H1 (cell line): ENCODE results near the gene TOM1L2. TPM values are rescaled to one million over a fixed set of nuclear protein-coding genes. Genes with fewer than 3 reads are reported as not detected.

Source experiments
- CTCF ChIA-PET: fragments of 300-600 bp; sonication (Branson Sonifier 250); formaldehyde crosslinking; loops from one replicate; lab custom pipeline; 2021; ENCODE audit not compliant: partially characterized antibody; lab: Charles Lee
- POLR2A ChIA-PET: fragments of 300-600 bp; sonication (Branson Sonifier 250); formaldehyde crosslinking; loops from one replicate; lab custom pipeline; 2021; ENCODE audit warnings: inconsistent platforms; ENCODE audit not compliant: partially characterized antibody; lab: Charles Lee
- DNase-seq, 2 experiments: peaks; one replicate each; pipeline versions ENCODE4 v3.0.0 to v3.0.0-alpha.2; 2010 to 2022; ENCODE audit warnings: low spot score in 2 of 2, low read depth in 1 of 2, mixed read lengths in 1 of 2
- FAIRE-seq: peaks from 2 replicates; lab custom pipeline; 2011; peaks lifted over from hg19 to GRCh38; lab: Jason Lieb, UNC
- H2AFZ ChIP-seq: 2 replicates; pipeline ENCODE4 v1.8.1; 2012; ENCODE audit warnings: low read length, inconsistent platforms
- H2AK5ac ChIP-seq: 2 replicates; pipeline ENCODE4 v1.6.1; 2013; ENCODE audit warnings: low read depth, low read length
- H2BK120ac ChIP-seq: replicated peaks from 2 replicates; pipeline ENCODE3; 2013; ENCODE audit warnings: low read depth, low read length, inconsistent platforms
- H2BK12ac ChIP-seq: 2 replicates; pipeline ENCODE4 v1.6.1; 2013; ENCODE audit warnings: low read depth, low read length
- H2BK15ac ChIP-seq: 2 replicates; pipeline ENCODE4 v1.6.1; 2013; ENCODE audit warnings: low read length
- H2BK20ac ChIP-seq: 2 replicates; pipeline ENCODE4 v1.6.1; 2013; ENCODE audit warnings: low read length
- H2BK5ac ChIP-seq: 2 replicates; pipeline ENCODE4 v1.6.1; 2013; ENCODE audit warnings: low read depth, low read length
- H3K14ac ChIP-seq: 2 replicates; pipeline ENCODE4 v1.6.1; 2013; ENCODE audit warnings: inconsistent platforms; ENCODE audit not compliant: insufficient read length
- H3K18ac ChIP-seq: 2 replicates; pipeline ENCODE4 v1.6.1; 2013; ENCODE audit warnings: low read length; ENCODE audit errors: extremely low read depth
- H3K23ac ChIP-seq: 2 replicates; pipeline ENCODE4 v1.6.1; 2013; ENCODE audit warnings: inconsistent platforms; ENCODE audit not compliant: insufficient read length
- H3K23me2 ChIP-seq: 2 replicates; pipeline ENCODE4 v1.6.1; 2013; ENCODE audit warnings: low read depth, low read length
- H3K27ac ChIP-seq: 2 replicates; pipeline ENCODE4 v1.6.1; 2011; ENCODE audit warnings: low read depth, low read length, inconsistent platforms
- H3K27me3 ChIP-seq, 4 experiments: replicated peaks in 1 of 4; 1 replicate in 1 of 4; 2 replicates in 3 of 4; pipeline versions ENCODE4 v1.6.1 to v1.8.1; 2011 to 2013; ENCODE audit warnings: low read length in 3 of 4, mild to moderate bottlenecking in 3 of 4, inconsistent platforms in 2 of 4, mixed read lengths in 2 of 4, moderate library complexity in 1 of 4; ENCODE audit not compliant: control insufficient read depth in 3 of 4, insufficient read depth in 3 of 4; ENCODE audit errors: extremely low read depth in 1 of 4
- H3K36me3 ChIP-seq, 4 experiments: 2 replicates each; pipeline versions ENCODE4 v1.6.1 to v1.8.1; 2011 to 2013; ENCODE audit warnings: mild to moderate bottlenecking in 4 of 4, low read length in 3 of 4, moderate library complexity in 2 of 4, control low read depth in 1 of 4, inconsistent platforms in 1 of 4; ENCODE audit not compliant: insufficient read depth in 4 of 4, control insufficient read depth in 2 of 4
- H3K4ac ChIP-seq: replicated peaks from 2 replicates; pipeline ENCODE3; 2013; ENCODE audit warnings: low read length, low read depth, mixed read lengths, inconsistent platforms; ENCODE audit not compliant: insufficient read length
- H3K4me1 ChIP-seq, 4 experiments: replicated peaks in 1 of 4; 1 replicate in 1 of 4; 2 replicates in 3 of 4; pipeline versions ENCODE4 v1.6.1 to v1.8.1; 2011 to 2013; ENCODE audit warnings: low read length in 3 of 4, inconsistent platforms in 2 of 4, mixed read lengths in 1 of 4; ENCODE audit not compliant: insufficient read depth in 4 of 4, control insufficient read depth in 3 of 4
- H3K4me2 ChIP-seq, 2 experiments: 2 replicates each; pipeline versions ENCODE4 v1.6.1 to v1.8.1; 2011 to 2013; ENCODE audit warnings: low read depth in 2 of 2, low read length in 2 of 2, control low read depth in 1 of 2, inconsistent platforms in 1 of 2, mild to moderate bottlenecking in 1 of 2; ENCODE audit not compliant: insufficient read depth in 1 of 2
- H3K4me3 ChIP-seq, 4 experiments: fragments of 200-600, 300-600 bp in 1 of 4; sonication (generic), shearing (Covaris generic), sonication (Bioruptor Twin) in 1 of 4; 2 replicates each; pipeline versions ENCODE4 v1.5.1 to v1.8.1; 2011 to 2016; ENCODE audit warnings: low read length in 4 of 4, low read depth in 3 of 4, control low read depth in 2 of 4, inconsistent platforms in 2 of 4, mild to moderate bottlenecking in 2 of 4, mixed read lengths in 1 of 4, moderate library complexity in 1 of 4; ENCODE audit not compliant: insufficient read depth in 2 of 4; ENCODE audit errors: extremely low read depth in 1 of 4
- H3K56ac ChIP-seq: replicated peaks from 2 replicates; pipeline ENCODE3; 2013; ENCODE audit warnings: low read depth, mild to moderate bottlenecking, mixed read lengths, low read length, inconsistent platforms; ENCODE audit not compliant: insufficient read length
- H3K79me1 ChIP-seq: 2 replicates; pipeline ENCODE4 v1.6.1; 2013; ENCODE audit warnings: low read depth, low read length, control low read depth
- H3K79me2 ChIP-seq, 2 experiments: 2 replicates each; pipeline versions ENCODE4 v1.6.1 to v1.8.1; 2012 to 2013; ENCODE audit warnings: low read length in 2 of 2, mild to moderate bottlenecking in 2 of 2, inconsistent platforms in 1 of 2; ENCODE audit not compliant: insufficient read depth in 2 of 2, control insufficient read depth in 1 of 2
- H3K9ac ChIP-seq, 4 experiments: replicated peaks in 1 of 4; 1 replicate in 1 of 4; 2 replicates in 3 of 4; pipeline versions ENCODE4 v1.6.1 to v1.8.1; 2011 to 2013; ENCODE audit warnings: low read depth in 3 of 4, low read length in 3 of 4, control low read depth in 2 of 4, mild to moderate bottlenecking in 2 of 4, moderate library complexity in 2 of 4, inconsistent platforms in 1 of 4; ENCODE audit errors: extremely low read depth in 1 of 4
- H3K9me3 ChIP-seq, 2 experiments: 2 replicates each; pipeline versions ENCODE4 v1.6.1 to v1.8.1; 2012 to 2013; ENCODE audit warnings: mild to moderate bottlenecking in 2 of 2, moderate library complexity in 2 of 2, control low read depth in 1 of 2, inconsistent platforms in 1 of 2, low read depth in 1 of 2, low read length in 1 of 2, mixed read lengths in 1 of 2; ENCODE audit not compliant: insufficient read depth in 2 of 2
- H4K20me1 ChIP-seq, 2 experiments: replicated peaks in 1 of 2; 2 replicates each; pipeline versions ENCODE3 to v1.8.1; 2011 to 2013; ENCODE audit warnings: inconsistent platforms in 2 of 2, low read length in 2 of 2, mild to moderate bottlenecking in 1 of 2; ENCODE audit not compliant: insufficient read depth in 2 of 2, control insufficient read depth in 1 of 2
- H4K5ac ChIP-seq: 2 replicates; pipeline ENCODE4 v1.6.1; 2013; ENCODE audit warnings: low read length, low read depth, mixed read lengths, inconsistent platforms; ENCODE audit not compliant: insufficient read length
- H4K8ac ChIP-seq: 2 replicates; pipeline ENCODE4 v1.8.0; 2013; ENCODE audit warnings: mild to moderate bottlenecking, moderate library complexity, low read length, inconsistent platforms; ENCODE audit not compliant: insufficient read depth; ENCODE audit errors: extremely low read depth
- H4K91ac ChIP-seq: replicated peaks from 2 replicates; pipeline ENCODE3; 2013; ENCODE audit warnings: low read length, mixed read lengths, inconsistent platforms; ENCODE audit not compliant: insufficient read length
- CHD2 ChIP-seq: IDR thresholded peaks from 2 replicates; pipeline ENCODE4 v1.6.1; 2012; ENCODE audit warnings: low read length, improper control_type of control experiment
- HDAC2 ChIP-seq, 2 experiments: fragments of 300-600 bp in 1 of 2; sonication (generic) in 1 of 2; IDR thresholded peaks; 2 replicates each; pipeline ENCODE4 v1.6.1; 2011 to 2012; ENCODE audit warnings: low read depth in 2 of 2, low read length in 2 of 2, mild to moderate bottlenecking in 2 of 2, moderate library complexity in 2 of 2, borderline replicate concordance in 1 of 2, inconsistent platforms in 1 of 2
- RNF2 ChIP-seq: fragments of 200-900, 300-1000 bp; sonication (generic); IDR thresholded peaks from 2 replicates; pipeline ENCODE4 v1.7.1; 2016; ENCODE audit warnings: borderline replicate concordance, low read depth, mild to moderate bottlenecking, antibody characterized with exemption, low read length; ENCODE audit not compliant: poor library complexity, severe bottlenecking; ENCODE audit errors: missing control alignments
- TBP ChIP-seq: IDR thresholded peaks from 2 replicates; pipeline ENCODE4 v1.6.1; 2011; ENCODE audit warnings: low read depth, low read length, improper control_type of control experiment
- WGBS, 2 experiments: shearing (Covaris generic) in 1 of 2; methylation state at CpG; one replicate each; pipeline versions ENCODE4 v1.1.6 to v1.1.7; 2013 to 2015; ENCODE audit warnings: low lambda C conversion rate in 2 of 2, mixed read lengths in 2 of 2, inconsistent platforms in 1 of 2, low coverage in 1 of 2, missing lambda C conversion rate in 1 of 2; ENCODE audit not compliant: insufficient replicate concordance in 2 of 2, insufficient coverage in 1 of 2, insufficient read length in 1 of 2; ENCODE audit errors: extremely low coverage in 1 of 2, missing lambda C conversion rate in 1 of 2; 5-methylcytosine and 5-hydroxymethylcytosine counted together
- polyA plus RNA-seq, 7 experiments: library from polyadenylated mRNA; depleted of rRNA in 3 of 7; stranded (reverse) in 5 of 7; unstranded in 2 of 7; fragments of >200 nt in 5 of 7; fragments of 200-250 nt in 2 of 7; gene quantifications; 1 replicate in 5 of 7; 2 replicates in 1 of 7; 4 replicates in 1 of 7; pipeline versions ENCODE4 v1.2.1 to v1.2.3, GENCODE V29; 2011 to 2013; ENCODE audit warnings: missing spikeins in 2 of 7, mixed read lengths in 2 of 7
- total RNA-seq: library from RNA; stranded (reverse); fragmentation: NEBNext Ultra II Directional; extraction: Animal tissue kit (Norgen Biotek cat#: 25700); gene quantifications from 2 replicates; pipeline ENCODE4 v1.2.1, GENCODE V29; 2021

The TOM1L2 gene
- total and polyA plus RNA-seq, 2 of the 8 experiments (the other 6 are each of a cell fraction or from before 2014, with no cell fraction given): 2.0 to 3.4 TPM

- DNase-seq (no peak), FAIRE-seq (no peak)
- Histone ChIP-seq H2BK5ac (peak overlapping the region; percentile 35; the same call in 1 of the 2 replicates), H2BK12ac (0 out of 2 replicates have a peak overlapping the region, but pooled peaks have one; percentile 17), H4K8ac (no peak overlapping the region), H3K27me3 (no peaks in the 10 kb centered on the region; a peak in 1 of 7 replicates), H3K27ac (no peak overlapping the region), H3K4me2 (no peak overlapping the region), H3K79me2 (no peaks in the 10 kb centered on the region), H2BK120ac (no peak overlapping the region), H4K20me1 (peaks cover 0 to 1% of the 10 kb centered on the region in 2 experiments), H2BK15ac (no peak overlapping the region), H3K36me3 (no peaks in the 10 kb centered on the region), H4K5ac (no peak overlapping the region), H3K14ac (no peak overlapping the region), H3K9ac (no peak overlapping the region), H3K9me3 (no peaks in the 10 kb centered on the region), H3K4ac (no peak overlapping the region), H3K79me1 (no peaks in the 10 kb centered on the region), H2BK20ac (no peak overlapping the region), H3K18ac (no peak overlapping the region), H3K23me2 (peaks cover 9% of the 10 kb centered on the region), H3K4me1 (peaks cover 11 to 39% (median 30%) of the 10 kb centered on the region in 4 experiments), H2AK5ac (no peak overlapping the region), H3K56ac (no peak overlapping the region), H4K91ac (no peak overlapping the region), H3K4me3 (no peak overlapping the region), H3K23ac (no peak overlapping the region), H2AFZ (no peak overlapping the region)
- ChIA-PET POLR2A (interaction anchor here (1.5 to 8.8 kb wide), 3 partner anchors 14 to 31 kb away, joined by 4 to 122 read pairs (median 44); no protein-coding TSS in a partner anchor), CTCF (interaction anchor here (1.5 to 3.5 kb wide), 4 partner anchors 16 to 65 kb away, joined by 3 to 21 read pairs (median 9); no protein-coding TSS in a partner anchor)
- TF ChIP-seq TBP (no peak), CHD2 (no peak), HDAC2 (IDR thresholded peaks at IDR 0.05; ENCODE audit: borderline replicate concordance in 1 of 2, low read depth in 2 of 2, low read length in 2 of 2) (no peak), RNF2 (no peak)
- WGBS, 2 experiments: 93% methylated on average over 4 of the region's 4 CpGs; no CpG with 5 or more reads in 1 of the 2 experiments
Measured at GRCh38 chr17:17843096-17843495, 129.1 kb downstream of the TOM1L2 start.
